Ovary (tissue), 9 donors: ENCODE results near the gene CPSF3. TPM values are rescaled to one million over a fixed set of nuclear protein-coding genes. Genes with fewer than 3 reads are reported as not detected.

Experiments used
- DNase-seq, 5 donors: peaks; one replicate each; pipeline ENCODE4 v3.0.0-alpha.2; 2019 to 2020
- H3K27ac ChIP-seq, 2 donors: fragments of 200-600 bp; one replicate each; pipeline versions ENCODE4 v1.5.1 to v1.8.0; 2019 to 2022
- H3K27me3 ChIP-seq: fragments of 200-600 bp; one replicate; pipeline ENCODE4 v1.8.0; 2022
- H3K36me3 ChIP-seq: fragments of 200-600 bp; sonication (generic); one replicate; pipeline ENCODE4 v1.5.1; 2019
- H3K4me1 ChIP-seq: one replicate; pipeline ENCODE4 v1.8.1; 2013; ENCODE audit warnings: mild to moderate bottlenecking, moderate library complexity; ENCODE audit not compliant: insufficient read depth
- H3K4me3 ChIP-seq: fragments of 200-600 bp; sonication (generic); one replicate; pipeline ENCODE4 v1.5.1; 2017
- H3K9me3 ChIP-seq, 2 donors: fragments of 200-600 bp in 1 of 2; sonication (generic) in 1 of 2; one replicate each; pipeline versions ENCODE4 v1.5.1 to v1.8.1; 2013 to 2019; ENCODE audit warnings: mild to moderate bottlenecking in 1 of 2, moderate library complexity in 1 of 2
- EP300 ChIP-seq: sonication (generic); formaldehyde crosslinking; IDR thresholded peaks from one replicate; pipeline ENCODE4 v1.6.1; 2017; ENCODE audit warnings: antibody characterized with exemption
- POLR2A ChIP-seq: fragments of 450-650 bp; IDR thresholded peaks from one replicate; pipeline ENCODE4 v1.6.1; 2017; ENCODE audit warnings: antibody characterized with exemption, mild to moderate bottlenecking, moderate library complexity
- WGBS, 3 donors: extraction: QIAGEN DNeasy Blood & Tissue Kit in 1 of 3; methylation state at CpG; one replicate each; pipeline versions ENCODE4 v1.1.5 to v1.1.7; 2013 to 2017; 5-methylcytosine and 5-hydroxymethylcytosine counted together
- intact Hi-C, 4 donors: fragments of 100-400 bp; cut with DNase I; formaldehyde crosslinking; loops; one replicate each; pipeline versions ENCODE4 v1.11.0 to v1.15.1; 2022 to 2023
- polyA plus RNA-seq, 2 donors: library from polyadenylated mRNA; stranded (reverse); fragments of 200-250 nt in 1 of 2; fragments of 350-450 nt in 1 of 2; fragmentation: Illumina TruSeq in 1 of 2; extraction: RNeasy Lipid Tissue Mini Kit (QIAGEN cat#74804) in 1 of 2; gene quantifications; one replicate each; pipeline ENCODE4 v1.2.3, GENCODE V29; 2013 to 2014
- total RNA-seq, 7 donors: library from RNA; depleted of rRNA in 2 of 7; stranded (reverse); fragments of >200 nt in 2 of 7; fragmentation: NEBNext Ultra II Directional in 3 of 7; extraction: Animal tissue kit (Norgen Biotek cat#: 25700) in 3 of 7; gene quantifications; one replicate each; pipeline versions ENCODE4 v1.1.0 to v1.2.4, GENCODE V29; 2016 to 2023
- TF ChIP-seq, protein P1 (sequence below), 3 donors: fragments of 450-650 bp in 2 of 3; fragments of 200-600 bp in 1 of 3; IDR thresholded peaks; one replicate each; pipeline versions ENCODE4 v1.5.1 to v1.8.0; 2016 to 2022; ENCODE audit warnings: antibody characterized with exemption in 3 of 3, mild to moderate bottlenecking in 1 of 3
- donor health status: DM: no; HTN: no; CAD: no; lungs with moderate emphysema.
- donor health status: DM: no; HTN: no; CAD: no.
- donor health status: Bipolar disorder and iron deficiency.
- donor health status: DM: yes; HTN: yes; CAD: no.
- donor health status: DM: no; HTN: no; CAD: no.
- donor health status: DM: yes; HTN: yes; CAD: no.

Gene CPSF3
- total and polyA plus RNA-seq, 9 donors, result 11.8 to 25.0 (median 19.8) TPM

DNA sequence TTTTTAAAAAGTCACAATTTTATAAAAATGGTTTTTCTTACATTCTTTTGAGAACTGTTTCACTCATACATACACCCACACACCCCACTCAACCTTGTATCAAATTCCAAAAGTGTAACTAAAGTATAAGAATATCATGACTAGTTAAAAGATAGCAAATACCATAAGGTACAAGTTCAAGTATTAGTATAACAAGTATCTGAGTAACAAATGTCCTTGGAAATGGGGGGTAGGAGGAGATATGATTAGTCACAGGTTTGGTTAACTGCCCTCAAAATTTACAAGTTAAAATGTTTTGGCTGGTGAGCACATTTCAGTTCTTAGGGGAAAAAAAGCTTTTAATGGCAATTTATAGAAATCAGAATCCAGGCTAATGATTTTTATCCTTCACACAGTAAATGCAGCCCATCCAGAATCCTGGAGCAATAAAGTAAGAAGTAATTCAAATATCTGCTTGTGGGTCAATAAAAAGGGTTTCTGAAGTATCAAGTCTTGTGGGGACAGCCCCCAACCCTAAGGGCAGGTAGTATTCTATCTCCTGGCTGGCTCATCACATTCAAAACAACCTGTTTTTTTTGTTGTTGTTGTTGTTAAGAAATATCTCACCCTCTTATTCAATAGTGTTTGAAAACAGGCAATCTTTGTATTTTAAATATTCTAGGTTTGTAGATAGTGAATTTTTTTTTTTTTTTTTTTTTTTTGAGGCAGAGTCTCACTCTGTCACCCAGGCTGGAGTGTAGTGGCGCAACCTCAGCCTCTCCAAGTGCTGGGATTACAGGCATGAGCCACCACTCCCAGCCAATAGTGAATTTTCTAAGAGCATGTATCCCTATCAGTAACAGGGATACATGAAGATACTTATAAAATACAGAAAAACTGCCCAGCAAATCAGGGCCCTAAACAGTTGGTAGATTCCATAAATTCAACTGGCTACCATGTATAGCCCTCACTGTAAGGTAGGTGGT, 65.4 kb downstream of the CPSF3 start:
- no peak for TF ChIP-seq EP300
- TF ChIP-seq, protein P1, sequence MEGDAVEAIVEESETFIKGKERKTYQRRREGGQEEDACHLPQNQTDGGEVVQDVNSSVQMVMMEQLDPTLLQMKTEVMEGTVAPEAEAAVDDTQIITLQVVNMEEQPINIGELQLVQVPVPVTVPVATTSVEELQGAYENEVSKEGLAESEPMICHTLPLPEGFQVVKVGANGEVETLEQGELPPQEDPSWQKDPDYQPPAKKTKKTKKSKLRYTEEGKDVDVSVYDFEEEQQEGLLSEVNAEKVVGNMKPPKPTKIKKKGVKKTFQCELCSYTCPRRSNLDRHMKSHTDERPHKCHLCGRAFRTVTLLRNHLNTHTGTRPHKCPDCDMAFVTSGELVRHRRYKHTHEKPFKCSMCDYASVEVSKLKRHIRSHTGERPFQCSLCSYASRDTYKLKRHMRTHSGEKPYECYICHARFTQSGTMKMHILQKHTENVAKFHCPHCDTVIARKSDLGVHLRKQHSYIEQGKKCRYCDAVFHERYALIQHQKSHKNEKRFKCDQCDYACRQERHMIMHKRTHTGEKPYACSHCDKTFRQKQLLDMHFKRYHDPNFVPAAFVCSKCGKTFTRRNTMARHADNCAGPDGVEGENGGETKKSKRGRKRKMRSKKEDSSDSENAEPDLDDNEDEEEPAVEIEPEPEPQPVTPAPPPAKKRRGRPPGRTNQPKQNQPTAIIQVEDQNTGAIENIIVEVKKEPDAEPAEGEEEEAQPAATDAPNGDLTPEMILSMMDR (IDR thresholded peaks at IDR 0.05), result no peak
- no peak for TF ChIP-seq POLR2A
- 93 to 100% (median 100%) methylated on average over 1 of the region's 1 CpG for WGBS, 3 donors
- Histone ChIP-seq H3K9me3 (no peaks in the 10 kb centered on the region), H3K27me3 (no peaks in the 10 kb centered on the region), H3K4me3 (no peak overlapping the region), H3K27ac (no peak overlapping the region), H3K4me1 (peaks cover 2% of the 10 kb centered on the region), H3K36me3 (no peaks in the 10 kb centered on the region)
- intact Hi-C loops, result no loop called here
- no peak for DNase-seq

DNA sequence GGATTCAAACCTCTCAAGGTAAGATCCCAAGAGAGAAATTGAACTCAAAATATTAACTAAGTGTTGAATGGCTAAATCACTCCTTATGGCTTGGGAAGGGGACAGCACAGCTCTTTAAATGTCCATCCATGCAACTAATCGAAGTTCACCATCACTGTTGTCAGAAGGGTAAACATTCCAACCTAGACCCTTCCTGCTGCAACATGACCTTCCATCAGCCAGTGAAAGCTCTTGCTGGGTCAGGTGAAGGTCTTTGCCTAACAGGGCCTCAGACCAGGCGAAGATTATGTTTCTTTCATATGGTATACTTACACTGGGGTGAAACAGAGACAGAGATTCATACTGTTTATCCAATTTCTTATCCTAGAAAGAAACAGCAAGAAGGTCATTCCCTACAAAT, 67.3 kb downstream of the CPSF3 start:
- H3K9me3 ChIP-seq, result no peaks in the 10 kb centered on the region
- TF ChIP-seq, protein P1 (IDR thresholded peaks at IDR 0.05), result no peak
- TF ChIP-seq EP300, result no peak
- H3K4me3 ChIP-seq, result no peak overlapping the region
- H3K36me3 ChIP-seq, result no peaks in the 10 kb centered on the region
- 72 to 75% (median 74%) methylated on average over 2 of the region's 2 CpGs for WGBS, 3 donors
- peaks cover 2% of the 10 kb centered on the region for H3K4me1 ChIP-seq
- no peaks in the 10 kb centered on the region for H3K27me3 ChIP-seq
- intact Hi-C loops, result no loop called here
- no peak for DNase-seq
- H3K27ac ChIP-seq, result no peak overlapping the region

DNA sequence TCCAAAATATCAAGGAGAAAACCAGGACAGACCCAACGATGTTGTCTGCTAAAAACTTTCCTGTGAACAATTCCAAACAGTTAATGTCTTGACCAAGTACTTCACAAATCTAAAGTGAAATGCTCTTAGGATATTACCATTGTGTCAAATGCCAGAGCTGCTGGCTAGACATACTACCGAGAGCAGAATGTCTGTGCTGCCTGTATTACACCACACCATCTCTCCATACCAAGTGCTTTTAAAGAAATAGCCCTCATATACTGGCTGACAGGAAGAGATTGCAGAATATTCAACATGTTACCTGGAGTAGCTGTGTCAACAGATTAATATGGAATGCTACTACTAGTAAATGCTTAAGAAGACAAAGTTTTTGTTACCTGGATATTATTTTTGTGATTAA, 69.5 kb downstream of the CPSF3 start:
- Histone ChIP-seq H3K27ac (no peak overlapping the region), H3K36me3 (no peaks in the 10 kb centered on the region), H3K27me3 (no peaks in the 10 kb centered on the region), H3K4me1 (peaks cover 2% of the 10 kb centered on the region), H3K9me3 (no peaks in the 10 kb centered on the region), H3K4me3 (no peak overlapping the region)
- TF ChIP-seq, protein P1 (IDR thresholded peaks at IDR 0.05), result no peak
- TF ChIP-seq POLR2A (no peak), EP300 (no peak)
- 25 to 30% (median 29%) methylated on average over 2 of the region's 2 CpGs for WGBS, 3 donors
- DNase-seq, result no peak
- intact Hi-C loops, result no loop called here

DNA sequence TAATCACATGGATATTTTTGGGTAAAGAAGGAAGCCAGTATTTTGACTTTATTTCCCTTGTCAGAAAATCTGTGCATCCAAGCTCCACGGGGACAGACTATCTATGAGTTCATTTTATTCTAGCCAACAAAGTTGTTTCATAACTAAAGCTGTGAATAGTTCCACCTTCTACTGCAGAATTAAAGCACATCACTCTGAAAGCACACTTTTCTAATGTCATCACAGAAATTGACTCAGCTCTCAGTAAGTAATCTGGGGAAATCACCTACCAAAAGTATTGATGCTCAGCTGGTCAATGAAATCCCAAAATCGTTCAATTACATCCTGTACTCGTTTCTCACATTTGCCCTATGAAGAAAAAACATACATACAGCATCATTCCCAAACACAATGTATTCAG, 70.0 kb downstream of the CPSF3 start:
- no peak for TF ChIP-seq POLR2A
- no peak for TF ChIP-seq EP300
- TF ChIP-seq, protein P1 (IDR thresholded peaks at IDR 0.05), result no peak
- no peak overlapping the region for H3K4me3 ChIP-seq
- H3K27ac ChIP-seq, result no peak overlapping the region
- intact Hi-C loops, result no loop called here
- no peaks in the 10 kb centered on the region for H3K27me3 ChIP-seq
- H3K4me1 ChIP-seq, result peaks cover 2% of the 10 kb centered on the region
- no peak for DNase-seq
- no peaks in the 10 kb centered on the region for H3K36me3 ChIP-seq
- 71 to 79% (median 78%) methylated on average over 3 of the region's 3 CpGs for WGBS, 3 donors
- H3K9me3 ChIP-seq, result no peaks in the 10 kb centered on the region
